HG02759 (cell line): ENCODE data around the gene PARM1.
A peak's percentile ranks its signal among the peaks of the same experiment; 100 is the strongest.

Source experiments
- ATAC-seq: cut with Tn5 transposase; IDR thresholded peaks from one replicate; pipeline ENCODE4 v1.9.1; 2021; ENCODE audit warnings: mild to moderate bottlenecking, moderate library complexity; ENCODE audit not compliant: unreplicated experiment

PARM1 gene

DNA sequence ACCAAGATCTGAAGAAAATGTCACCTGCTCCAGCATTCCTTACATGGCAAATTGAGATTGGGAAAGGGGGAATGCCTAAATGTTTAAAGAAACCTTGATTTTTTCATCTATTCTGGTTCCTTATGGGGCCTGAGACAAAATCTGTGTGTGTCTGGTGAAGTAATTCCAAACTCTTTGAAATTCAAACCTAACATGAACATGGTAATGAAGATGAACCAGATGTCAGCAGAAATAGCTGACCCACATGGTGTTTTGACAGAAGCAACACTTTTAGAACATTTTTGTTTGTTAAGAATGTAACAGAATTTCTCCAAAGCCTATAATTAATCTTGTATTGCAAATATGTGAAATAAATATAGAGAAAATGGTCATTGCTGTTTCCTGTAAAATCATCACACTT lies 133.0 kb downstream of the PARM1 start:
- no peak for ATAC-seq

DNA sequence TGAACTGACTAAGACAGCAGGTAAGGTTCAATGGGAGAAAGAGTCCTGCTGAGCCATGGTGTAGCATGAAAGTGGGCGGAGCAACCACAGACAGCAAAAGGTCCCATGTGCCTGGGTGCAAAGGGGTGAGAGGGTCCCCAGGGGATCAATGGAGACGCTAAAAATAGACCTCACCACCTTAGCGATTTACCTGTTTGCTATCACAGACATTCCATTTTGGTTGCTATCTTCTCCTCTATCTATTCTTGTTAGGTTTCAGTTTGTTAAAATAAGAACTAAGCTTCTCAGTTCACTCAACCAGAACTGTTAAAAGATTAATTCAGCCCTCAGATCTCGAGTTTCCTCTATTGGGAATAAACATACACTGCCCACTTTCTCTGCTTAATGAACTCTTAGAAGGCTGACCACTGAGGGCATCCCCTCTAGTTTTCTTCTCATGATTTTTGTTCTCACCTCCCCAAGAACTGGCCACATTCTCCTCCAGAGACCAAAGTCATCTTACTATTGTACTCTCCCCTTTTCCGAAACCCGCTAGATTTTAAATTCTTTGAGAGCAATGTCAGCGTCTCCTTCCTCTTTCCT lies 136.7 kb downstream of the PARM1 start:
- ATAC-seq = peak; percentile 82

DNA sequence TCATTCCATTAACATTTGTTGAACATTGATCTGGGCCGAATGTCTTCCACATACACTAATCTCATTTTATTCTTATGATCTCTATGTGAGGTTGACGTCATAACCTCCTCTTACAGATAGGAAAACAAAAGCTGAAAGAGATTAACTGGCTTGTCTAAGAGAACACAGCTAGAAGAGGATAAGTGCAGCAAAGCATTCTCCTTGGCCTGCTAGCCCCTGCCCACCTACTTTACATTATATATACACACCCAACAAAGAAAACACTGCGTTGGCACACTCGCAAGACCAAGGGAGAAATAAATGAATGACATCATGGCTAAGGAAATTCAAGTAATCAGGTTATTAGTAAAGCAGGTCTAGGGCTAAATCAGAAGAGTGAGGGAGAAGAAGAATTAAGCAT lies 138.4 kb downstream of the PARM1 start:
- no peak for ATAC-seq

DNA sequence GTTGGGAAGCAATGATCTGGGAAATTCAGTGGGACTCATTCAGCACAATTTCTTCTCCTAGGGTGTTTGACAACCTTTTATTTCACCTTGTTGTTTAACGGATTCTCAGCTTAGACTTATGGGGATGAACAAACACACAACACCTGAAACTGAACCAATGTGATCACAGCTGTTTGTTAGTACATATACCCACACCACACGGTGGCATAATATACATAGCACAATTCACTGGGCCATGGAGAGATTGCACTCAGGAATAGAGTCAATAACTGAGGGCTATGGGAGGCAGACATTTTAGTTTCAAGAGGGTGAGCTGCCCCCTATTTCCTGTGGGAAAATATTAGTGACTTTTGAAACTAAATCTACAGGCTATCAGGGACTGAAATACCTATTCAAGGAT lies 148.0 kb downstream of the PARM1 start:
- no peak for ATAC-seq

DNA sequence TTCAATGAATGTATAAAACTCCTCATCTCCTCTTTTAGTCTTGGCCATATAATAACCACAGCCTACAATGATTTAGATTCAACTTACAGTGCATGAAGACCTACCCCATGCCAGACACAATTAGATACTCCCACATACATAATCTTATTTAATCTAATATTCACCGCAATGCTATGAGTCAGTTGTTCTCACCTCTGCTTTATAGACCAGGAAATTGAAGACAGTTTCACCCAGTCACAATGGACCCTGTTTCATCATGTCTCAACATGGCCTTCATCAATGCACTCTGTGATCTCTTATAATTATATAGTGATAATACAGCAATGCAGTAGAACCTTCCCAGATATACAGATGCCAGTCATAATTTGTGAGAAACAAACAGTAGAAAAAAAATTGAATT lies 148.6 kb downstream of the PARM1 start:
- no peak for ATAC-seq

DNA sequence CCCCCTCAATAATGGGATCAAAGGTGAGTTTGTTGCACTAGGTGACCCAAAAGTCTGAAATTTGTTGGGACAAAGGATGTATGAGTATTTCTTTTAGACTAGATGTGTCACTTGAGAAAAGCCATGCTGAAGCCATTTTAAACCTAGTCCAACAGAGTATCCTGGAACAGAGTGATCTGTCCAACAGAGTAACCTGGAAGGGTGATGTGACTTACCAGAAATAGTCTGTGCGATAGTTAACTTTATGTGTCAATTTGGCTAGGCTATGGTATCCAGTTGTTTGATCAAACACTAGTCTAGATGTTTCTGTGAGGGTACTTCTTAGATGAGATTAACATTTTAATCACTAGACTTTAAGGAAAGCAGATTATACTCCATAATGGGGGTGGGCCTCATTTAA lies 154.5 kb downstream of the PARM1 start:
- ATAC-seq = no peak

DNA sequence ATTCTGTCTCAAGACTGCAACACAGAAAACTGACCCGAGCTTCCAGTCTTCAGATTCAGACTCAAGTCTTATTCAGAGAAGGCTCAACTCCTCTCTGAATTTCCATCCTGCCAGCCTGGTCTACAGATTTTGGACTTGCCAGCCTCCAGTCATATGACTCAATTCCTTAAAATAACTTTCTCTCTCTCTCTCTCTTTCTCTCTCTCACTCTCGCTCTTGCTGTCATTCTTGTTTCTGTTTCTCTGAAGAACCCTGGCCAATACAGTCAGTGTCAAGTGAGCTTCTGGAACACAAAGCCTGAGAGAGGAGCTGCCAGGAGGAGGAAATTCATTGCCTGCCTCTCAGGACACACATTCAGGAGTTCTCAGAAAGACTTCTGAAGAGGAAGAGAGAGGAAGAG lies 154.9 kb downstream of the PARM1 start:
- ATAC-seq = peak; percentile 71

DNA sequence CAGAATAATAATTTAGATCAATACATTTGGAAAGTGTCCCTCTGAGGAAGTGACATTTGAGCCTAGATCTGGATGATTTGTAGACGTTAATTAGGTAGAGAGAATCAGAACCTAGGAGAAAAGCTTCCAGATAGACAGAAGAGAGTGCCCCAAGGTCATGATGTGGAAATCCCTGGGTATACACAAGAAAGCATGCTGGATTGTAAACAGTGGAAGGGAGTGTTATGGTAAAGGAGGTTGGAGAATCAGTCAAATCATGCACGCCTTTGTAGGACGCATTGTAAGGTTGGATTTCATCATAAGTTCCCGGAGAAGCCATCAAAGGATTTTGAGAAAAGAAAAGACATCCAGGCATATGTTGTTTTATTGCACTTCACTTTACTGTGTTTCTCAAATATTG lies 156.3 kb downstream of the PARM1 start:
- ATAC-seq = no peak

DNA sequence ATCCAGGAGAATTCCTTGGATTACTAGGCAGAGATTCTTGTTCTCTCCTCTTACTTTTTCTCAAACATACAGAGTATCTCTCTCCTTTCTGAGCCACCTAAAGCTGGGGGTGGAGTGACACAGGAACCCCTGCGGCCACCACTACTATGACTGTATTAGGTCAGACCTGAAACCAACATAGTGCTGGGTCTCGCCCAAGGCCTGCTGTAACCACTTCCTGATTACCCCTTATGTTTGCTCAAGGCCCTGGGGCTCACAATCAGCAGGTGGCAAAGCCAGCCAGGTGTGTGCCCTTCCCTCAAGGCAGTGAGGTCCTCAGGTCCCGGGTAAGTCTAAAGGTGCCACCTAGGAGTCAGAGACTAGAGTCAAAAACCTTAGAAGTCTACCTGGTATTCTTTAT lies 166.4 kb downstream of the PARM1 start:
- peak; percentile 99 for ATAC-seq
